ENCODE results near the gene DRG2.

Gene DRG2

GRCh38 chr17:18111330-18111971, 23.7 kb downstream of the DRG2 start:
- in situ Hi-C loops (cut with HindIII; ENCODE audit: low sequenced_read_pairs), result no loop called here

GRCh38 chr17:18115517-18115916, 27.8 kb downstream of the DRG2 start:
- in situ Hi-C loops (cut with HindIII; ENCODE audit: low sequenced_read_pairs), result no loop called here

DNA sequence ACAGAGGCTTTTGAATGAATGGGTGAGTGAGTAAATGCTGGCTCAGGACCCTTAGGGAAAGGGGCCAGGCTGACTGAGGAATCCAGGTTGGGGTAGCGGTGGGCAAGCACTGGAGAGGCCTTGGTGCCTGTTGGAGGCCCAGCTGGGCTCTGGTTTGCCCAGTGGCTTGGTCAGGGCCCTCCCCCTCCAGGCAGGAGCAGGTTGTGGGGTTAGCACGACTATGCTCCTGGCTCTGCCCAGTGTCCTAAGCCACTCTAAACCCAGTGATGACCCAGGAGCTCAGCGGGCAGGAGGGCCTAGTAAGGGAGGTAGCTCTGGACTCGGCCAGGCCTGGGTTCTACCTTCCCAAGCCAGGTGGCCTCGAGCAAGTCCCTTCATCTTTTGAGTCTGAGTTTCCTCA, 28.3 kb downstream of the DRG2 start:
- in situ Hi-C loops (cut with HindIII; ENCODE audit: low sequenced_read_pairs), result no loop called here

GRCh38 chr17:18117533-18117932, 29.8 kb downstream of the DRG2 start:
- in situ Hi-C loops (cut with HindIII; ENCODE audit: low sequenced_read_pairs), result no loop called here

- in situ Hi-C loops (cut with HindIII; ENCODE audit: low sequenced_read_pairs), result no loop called here
Measured at GRCh38 chr17:18117982-18118975, 30.5 kb downstream of the DRG2 start.

DNA sequence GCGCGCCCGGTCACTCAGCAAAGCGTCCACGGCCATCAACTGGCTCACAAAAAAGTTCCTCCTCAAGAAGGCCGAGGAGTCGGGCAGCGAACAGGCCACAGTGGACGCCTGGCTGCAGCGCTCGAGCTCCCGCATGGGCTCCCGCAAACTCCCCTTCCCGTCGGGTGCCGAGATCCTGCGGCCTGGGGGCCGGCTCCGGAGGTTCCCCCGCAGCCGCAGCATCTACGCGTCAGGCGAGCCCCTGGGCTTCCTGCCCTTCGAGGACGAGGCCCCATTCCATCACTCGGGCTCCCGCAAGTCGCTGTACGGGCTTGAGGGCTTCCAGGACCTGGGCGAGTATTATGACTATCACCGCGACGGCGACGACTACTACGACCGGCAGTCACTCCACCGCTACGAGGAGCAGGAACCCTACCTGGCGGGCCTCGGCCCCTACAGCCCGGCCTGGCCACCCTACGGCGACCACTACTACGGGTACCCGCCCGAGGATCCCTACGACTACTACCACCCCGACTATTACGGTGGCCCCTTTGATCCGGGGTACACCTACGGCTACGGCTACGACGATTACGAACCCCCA, 31.5 kb downstream of the DRG2 start:
- in situ Hi-C loops (cut with HindIII; ENCODE audit: low sequenced_read_pairs), result no loop called here

DNA sequence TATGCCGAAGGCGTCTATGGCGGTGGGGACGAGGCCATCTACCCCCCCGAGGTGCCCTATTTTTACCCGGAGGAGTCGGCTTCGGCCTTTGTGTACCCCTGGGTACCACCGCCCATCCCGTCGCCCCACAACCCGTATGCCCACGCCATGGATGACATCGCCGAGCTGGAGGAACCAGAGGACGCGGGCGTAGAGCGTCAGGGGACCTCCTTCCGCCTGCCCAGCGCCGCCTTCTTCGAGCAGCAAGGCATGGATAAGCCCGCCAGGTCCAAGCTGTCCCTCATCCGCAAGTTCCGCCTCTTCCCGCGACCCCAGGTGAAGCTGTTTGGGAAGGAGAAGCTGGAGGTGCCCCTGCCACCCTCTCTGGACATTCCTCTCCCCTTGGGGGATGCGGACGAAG, 32.2 kb downstream of the DRG2 start:
- in situ Hi-C loops (cut with HindIII; ENCODE audit: low sequenced_read_pairs), result no loop called here

GRCh38 chr17:18120461-18121017, 32.8 kb downstream of the DRG2 start:
- in situ Hi-C loops (cut with HindIII; ENCODE audit: low sequenced_read_pairs), result no loop called here

GRCh38 chr17:18121144-18121910, 33.6 kb downstream of the DRG2 start:
- in situ Hi-C loops (cut with HindIII; ENCODE audit: low sequenced_read_pairs), result no loop called here

DNA sequence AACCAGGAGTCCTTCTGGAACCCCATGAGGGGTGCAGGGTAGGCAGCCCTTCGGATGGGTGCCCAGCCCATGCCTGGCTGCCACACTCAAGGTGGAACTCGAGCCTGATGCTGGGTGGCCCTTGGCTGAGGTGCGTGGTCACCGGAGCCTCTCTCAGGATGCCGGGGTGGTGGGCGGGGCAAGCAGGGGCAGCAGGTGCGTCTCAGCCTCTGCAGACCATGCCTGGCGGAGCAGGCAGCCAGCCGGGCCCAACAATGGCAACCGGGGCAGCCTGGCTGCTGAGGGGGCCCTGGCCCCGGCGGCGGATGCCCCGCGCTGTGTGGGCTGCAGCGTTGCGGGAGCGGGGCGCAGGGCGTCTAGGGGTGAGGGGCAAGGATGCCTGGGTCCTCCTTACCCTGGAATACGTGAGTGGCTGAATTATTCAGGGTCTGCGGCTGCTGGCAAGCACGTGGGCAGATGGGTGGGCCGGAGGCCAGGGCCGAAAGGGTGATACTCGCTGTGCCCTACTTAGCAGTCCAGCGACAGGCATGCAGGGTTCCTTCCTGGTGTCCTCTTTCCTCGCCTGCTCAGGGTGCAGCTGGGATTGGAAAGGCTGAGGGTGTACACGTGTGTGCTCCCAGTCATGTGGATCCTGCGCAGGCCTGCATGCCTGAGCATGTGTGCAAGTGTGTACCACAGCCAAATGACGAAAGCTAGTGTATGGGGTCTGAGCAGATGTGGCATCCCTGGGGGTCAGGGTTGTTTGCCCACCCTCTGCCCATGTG, 35.4 kb downstream of the DRG2 start:
- in situ Hi-C loops (cut with HindIII; ENCODE audit: low sequenced_read_pairs), result no loop called here

- in situ Hi-C loops (cut with HindIII; ENCODE audit: low sequenced_read_pairs), result no loop called here
Measured at GRCh38 chr17:18124345-18125126, 36.8 kb downstream of the DRG2 start.

- in situ Hi-C loops (cut with HindIII; ENCODE audit: low sequenced_read_pairs), result no loop called here
Measured at GRCh38 chr17:18129041-18129502, 41.3 kb downstream of the DRG2 start.

GRCh38 chr17:18132711-18133110, 45.0 kb downstream of the DRG2 start:
- in situ Hi-C loops (cut with HindIII; ENCODE audit: low sequenced_read_pairs), result no loop called here

DNA sequence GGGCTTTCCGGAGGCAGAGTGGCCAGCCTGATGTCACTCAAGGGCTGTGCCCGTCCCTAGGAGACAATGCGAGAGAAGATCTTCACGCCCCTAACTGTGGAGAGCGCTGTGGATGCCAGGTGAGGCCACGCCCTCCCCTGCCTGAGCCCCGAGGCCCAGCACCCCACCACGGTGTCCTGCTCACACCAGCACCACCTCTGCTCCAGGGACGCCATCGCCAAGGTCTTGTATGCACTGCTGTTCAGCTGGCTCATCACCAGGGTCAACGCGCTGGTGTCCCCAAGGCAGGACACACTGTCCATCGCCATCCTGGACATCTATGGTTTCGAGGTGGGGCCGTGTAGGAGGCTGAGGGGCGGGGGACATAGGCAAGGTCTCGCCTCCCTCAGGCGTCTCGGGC, 48.6 kb downstream of the DRG2 start:
- in situ Hi-C loops (cut with HindIII; ENCODE audit: low sequenced_read_pairs), result no loop called here

DNA sequence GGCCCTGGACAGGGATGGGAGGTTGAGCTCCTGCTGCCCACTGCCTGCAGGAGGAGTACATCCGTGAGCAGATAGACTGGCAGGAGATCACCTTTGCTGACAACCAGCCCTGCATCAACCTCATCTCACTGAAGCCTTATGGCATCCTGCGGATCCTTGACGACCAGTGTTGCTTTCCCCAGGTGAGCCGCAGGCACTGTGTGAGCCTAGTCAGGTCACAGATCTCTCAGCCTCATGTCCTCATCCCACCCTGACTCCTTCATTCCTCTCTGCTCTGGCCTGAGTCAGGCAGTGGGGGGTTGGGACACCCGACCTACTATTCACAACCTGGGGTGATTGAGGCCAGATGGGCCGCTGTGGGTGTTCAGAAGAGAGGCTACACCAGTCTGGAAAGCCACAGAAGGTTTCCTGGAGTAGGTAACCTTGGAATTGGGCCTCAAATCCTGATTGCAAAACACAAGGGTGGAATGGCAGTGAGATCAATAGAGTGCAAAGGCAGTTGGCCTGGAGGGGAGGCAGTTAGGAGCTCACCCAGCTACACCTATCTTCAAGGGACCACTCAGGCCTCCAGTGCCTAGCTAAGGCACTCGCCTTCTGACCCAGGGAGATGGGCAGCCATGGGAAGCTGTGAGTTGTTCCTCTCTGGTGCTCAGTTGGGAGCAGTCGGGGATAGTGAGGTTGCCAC, 50.5 kb downstream of the DRG2 start:
- in situ Hi-C loops (cut with HindIII; ENCODE audit: low sequenced_read_pairs), result no loop called here

GRCh38 chr17:18139092-18139491, 51.3 kb downstream of the DRG2 start:
- in situ Hi-C loops (cut with HindIII; ENCODE audit: low sequenced_read_pairs), result no loop called here

- in situ Hi-C loops (cut with HindIII; ENCODE audit: low sequenced_read_pairs), result no loop called here
Measured at GRCh38 chr17:18139498-18139897, 51.8 kb downstream of the DRG2 start.

GRCh38 chr17:18139949-18140348, 52.2 kb downstream of the DRG2 start:
- in situ Hi-C loops (cut with HindIII; ENCODE audit: low sequenced_read_pairs), result no loop called here

GRCh38 chr17:18140648-18141047, 52.9 kb downstream of the DRG2 start:
- in situ Hi-C loops (cut with HindIII; ENCODE audit: low sequenced_read_pairs), result no loop called here
